Smooth muscle cell of the brain vasculature (primary cell): ENCODE results near the gene G6PC3.

Source experiments
- DNase-seq: peaks from one replicate; pipeline ENCODE4 v3.0.0-alpha.2; 2012; ENCODE audit warnings: low read depth, low spot score

Gene G6PC3

DNA sequence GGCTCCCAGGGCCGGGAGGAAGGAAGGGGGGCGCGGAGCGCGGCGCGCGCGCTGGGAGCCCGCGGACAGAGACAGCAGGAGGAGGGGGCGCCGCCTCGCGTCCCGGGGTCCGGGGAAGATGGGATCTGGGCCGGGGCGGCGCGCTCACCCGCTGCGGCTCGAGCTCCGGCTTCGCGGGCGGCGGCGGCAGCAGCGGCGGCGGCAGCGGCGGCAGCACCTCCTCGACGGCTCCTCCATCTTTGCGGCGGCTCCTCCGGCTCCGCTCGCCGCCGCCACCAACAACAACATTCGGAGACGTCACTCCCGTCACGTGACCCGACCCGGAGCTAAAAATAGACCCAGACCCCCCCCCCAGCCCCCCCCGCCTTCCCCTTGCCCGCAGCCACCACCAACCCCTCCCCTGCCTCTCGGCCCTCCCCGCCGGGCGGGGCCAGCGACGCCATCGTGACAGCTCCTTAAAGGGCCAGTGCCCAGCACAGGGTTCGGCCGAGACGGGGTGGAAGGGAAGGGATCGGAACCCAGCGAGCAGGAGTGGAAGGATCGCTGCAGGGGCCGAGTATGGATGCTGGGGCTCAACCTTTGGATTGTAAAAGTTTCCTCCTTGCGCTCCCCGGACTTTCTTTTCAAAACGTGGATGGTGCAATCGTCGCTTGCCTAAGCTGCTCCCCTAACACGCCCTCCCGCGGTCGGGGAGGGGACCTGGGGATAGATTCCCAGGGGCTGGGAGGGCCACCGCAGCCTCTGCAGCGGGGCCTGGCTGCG is 53.0 kb downstream of the G6PC3 start, which contains the start of gene HDAC5:
TSS of gene HDAC5 (minus strand) at position 286 of the 762 bp plus-strand sequence. CDS start 6,126 bp downstream, outside the sequence.
- peak; percentile 87 for DNase-seq

DNA sequence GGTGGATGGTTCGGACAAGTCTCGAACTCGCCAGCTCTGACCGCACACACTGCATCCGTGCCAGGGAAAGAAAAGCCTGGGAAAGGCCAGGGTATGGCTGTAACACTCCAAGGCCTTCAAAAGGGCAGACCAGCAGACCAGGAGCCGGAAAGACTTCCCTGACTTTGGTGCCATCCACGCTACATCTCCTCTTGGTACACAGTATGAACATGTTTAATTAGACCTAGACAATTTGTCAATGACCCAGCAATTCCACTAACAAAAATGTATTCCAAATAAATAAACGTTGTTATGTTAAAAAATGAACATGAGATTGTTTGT is 53.5 kb downstream of the G6PC3 start:
- DNase-seq: no peak
